ENCODE data around the gene VDAC2.

VDAC2 gene

GRCh38 chr10:75238182-75239095, 27.8 kb downstream of the VDAC2 start:
- H3K36me3 ChIP-seq (ENCODE audit: insufficient read depth, low read length) = no peaks in the 10 kb centered on the region
- H3K4me3 ChIP-seq = peak overlapping the region; percentile 43; the same call in 1 of the 2 replicates
- no peak for DNase-seq (ENCODE audit: low read depth, low spot score)
- no peaks in the 10 kb centered on the region for H3K9me3 ChIP-seq (ENCODE audit: low read depth, low read length)
- peak overlapping the region; percentile 25; the same call in 1 of the 2 replicates for H3K27ac ChIP-seq
- H3K9ac ChIP-seq (ENCODE audit: insufficient read length) = no peak overlapping the region
- no peak for TF ChIP-seq EZH2 (IDR thresholded peaks at IDR 0.05)
- no peak for TF ChIP-seq FOXP2 (optimal IDR thresholded peaks at IDR 0.05; ENCODE audit: control extremely low read depth, extremely low read length, insufficient read depth)
- TF ChIP-seq POLR2AphosphoS5 (IDR thresholded peaks at IDR 0.05; ENCODE audit: borderline replicate concordance, low read depth, low read length) = no peak

DNA sequence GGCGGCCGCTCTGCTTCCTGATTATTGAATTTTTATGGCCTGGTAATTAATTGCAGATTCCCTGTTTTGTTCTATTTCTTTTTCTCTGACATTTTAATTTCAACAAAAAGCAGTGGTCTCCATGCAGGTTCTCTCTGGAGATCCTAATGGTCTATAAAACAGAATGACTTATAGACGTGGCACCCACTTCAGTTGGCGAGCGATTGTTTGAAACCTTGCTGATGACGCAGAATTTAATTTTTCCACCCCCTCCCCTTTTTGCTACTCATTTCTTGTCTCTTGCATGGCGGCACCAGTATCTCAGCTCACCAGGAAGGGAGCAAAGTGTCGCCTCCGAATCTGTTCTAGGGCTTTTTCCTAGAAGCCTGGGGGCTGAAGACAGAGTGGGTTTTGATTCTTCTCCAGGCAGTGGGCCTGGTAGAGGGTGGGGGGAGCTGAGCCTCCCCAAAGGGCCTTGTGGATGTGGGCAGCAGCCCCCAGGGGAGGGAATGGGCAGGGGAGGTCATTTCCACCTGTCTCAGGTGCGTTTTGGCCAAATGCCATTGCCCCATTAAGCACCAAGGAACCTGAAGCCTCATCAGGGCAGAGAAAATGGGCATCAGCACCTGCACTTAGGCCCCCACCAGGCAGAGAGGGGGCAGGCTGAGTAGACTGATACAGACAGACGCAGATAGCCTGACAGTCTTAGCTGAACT, 28.6 kb downstream of the VDAC2 start:
- Histone ChIP-seq H3K9ac (ENCODE audit: insufficient read length) (no peak overlapping the region), H3K27ac (peak overlapping the region; percentile 54; the same call in 1 of the 2 replicates), H3K36me3 (ENCODE audit: insufficient read depth, low read length) (no peaks in the 10 kb centered on the region), H3K9me3 (ENCODE audit: low read depth, low read length) (no peaks in the 10 kb centered on the region), H3K4me3 (peak overlapping the region; percentile 43)
- TF ChIP-seq FOXP2 (optimal IDR thresholded peaks at IDR 0.05; ENCODE audit: control extremely low read depth, extremely low read length, insufficient read depth) (no peak), EZH2 (IDR thresholded peaks at IDR 0.05) (no peak), POLR2AphosphoS5 (IDR thresholded peaks at IDR 0.05; ENCODE audit: borderline replicate concordance, low read depth, low read length) (no peak; the same call in 1 of the 2 replicates)
- DNase-seq (ENCODE audit: low read depth, low spot score) = no peak

DNA sequence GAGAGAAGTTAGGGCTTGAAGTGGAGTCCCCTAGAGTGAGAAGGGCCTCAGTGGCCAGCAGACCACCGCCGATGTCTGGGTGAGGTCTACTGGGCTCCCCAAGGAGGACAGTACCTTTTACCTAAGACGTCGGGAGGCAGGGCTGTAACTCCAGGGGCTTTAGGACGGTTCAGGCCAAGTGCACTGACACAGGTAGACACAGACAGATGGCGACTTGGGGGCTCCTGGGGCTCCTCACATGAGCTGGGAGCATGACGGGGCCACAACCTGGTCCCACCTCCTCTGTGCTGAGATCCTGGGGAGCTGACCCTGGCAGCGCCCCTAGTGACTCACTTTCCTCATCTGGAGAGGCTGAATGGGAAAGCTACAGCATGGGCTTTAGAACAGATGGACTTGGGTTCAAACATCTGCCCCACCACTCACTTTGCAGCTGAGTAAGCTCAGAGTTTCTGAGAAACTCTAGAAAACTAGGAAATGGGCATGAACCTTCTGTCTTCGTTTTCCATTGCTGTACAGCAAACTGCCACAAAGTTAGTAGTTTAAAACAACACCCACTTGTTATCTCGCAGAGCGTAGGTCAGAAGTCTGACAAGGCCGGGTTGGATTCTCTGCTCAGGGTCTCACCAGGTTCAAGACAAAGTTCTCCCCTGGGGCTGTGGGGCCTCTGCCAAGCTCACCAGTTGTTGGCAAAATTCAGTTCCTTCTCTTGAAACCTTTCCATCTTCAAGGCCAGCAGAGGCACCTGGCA, 29.9 kb downstream of the VDAC2 start:
- H3K9me3 ChIP-seq (ENCODE audit: low read depth, low read length) = no peaks in the 10 kb centered on the region
- H3K9ac ChIP-seq (ENCODE audit: insufficient read length) = no peak overlapping the region
- DNase-seq (ENCODE audit: low read depth, low spot score) = no peak
- H3K4me3 ChIP-seq = no peak overlapping the region
- no peaks in the 10 kb centered on the region for H3K36me3 ChIP-seq (ENCODE audit: insufficient read depth, low read length)
- no peak overlapping the region for H3K27ac ChIP-seq
- TF ChIP-seq POLR2AphosphoS5 (IDR thresholded peaks at IDR 0.05; ENCODE audit: borderline replicate concordance, low read depth, low read length) (no peak), FOXP2 (optimal IDR thresholded peaks at IDR 0.05; ENCODE audit: control extremely low read depth, extremely low read length, insufficient read depth) (no peak), EZH2 (IDR thresholded peaks at IDR 0.05) (no peak)

GRCh38 chr10:75243426-75243825, 32.8 kb downstream of the VDAC2 start:
- TF ChIP-seq POLR2AphosphoS5 (IDR thresholded peaks at IDR 0.05; ENCODE audit: borderline replicate concordance, low read depth, low read length) = no peak
- no peak for TF ChIP-seq EZH2 (IDR thresholded peaks at IDR 0.05)
- no peak for TF ChIP-seq FOXP2 (optimal IDR thresholded peaks at IDR 0.05; ENCODE audit: control extremely low read depth, extremely low read length, insufficient read depth)
- Histone ChIP-seq H3K36me3 (ENCODE audit: insufficient read depth, low read length) (no peaks in the 10 kb centered on the region), H3K9ac (ENCODE audit: insufficient read length) (no peak overlapping the region), H3K27ac (no peak overlapping the region), H3K4me3 (no peak overlapping the region), H3K9me3 (ENCODE audit: low read depth, low read length) (no peaks in the 10 kb centered on the region)
- DNase-seq (ENCODE audit: low read depth, low spot score) = no peak

- Histone ChIP-seq H3K9me3 (ENCODE audit: low read depth, low read length) (no peaks in the 10 kb centered on the region), H3K36me3 (ENCODE audit: insufficient read depth, low read length) (no peaks in the 10 kb centered on the region), H3K4me3 (no peak overlapping the region), H3K9ac (ENCODE audit: insufficient read length) (no peak overlapping the region), H3K27ac (no peak overlapping the region)
- no peak for DNase-seq (ENCODE audit: low read depth, low spot score)
- TF ChIP-seq FOXP2 (optimal IDR thresholded peaks at IDR 0.05; ENCODE audit: control extremely low read depth, extremely low read length, insufficient read depth) (no peak), EZH2 (IDR thresholded peaks at IDR 0.05) (no peak), POLR2AphosphoS5 (IDR thresholded peaks at IDR 0.05; ENCODE audit: borderline replicate concordance, low read depth, low read length) (no peak)
Measured at GRCh38 chr10:75244487-75245353, 34.1 kb downstream of the VDAC2 start.

GRCh38 chr10:75245354-75246250, 35.0 kb downstream of the VDAC2 start:
- H3K27ac ChIP-seq = no peak overlapping the region
- H3K9ac ChIP-seq (ENCODE audit: insufficient read length) = no peak overlapping the region
- DNase-seq (ENCODE audit: low read depth, low spot score) = no peak
- no peaks in the 10 kb centered on the region for H3K36me3 ChIP-seq (ENCODE audit: insufficient read depth, low read length)
- H3K4me3 ChIP-seq = no peak overlapping the region
- TF ChIP-seq EZH2 (IDR thresholded peaks at IDR 0.05) (no peak), FOXP2 (optimal IDR thresholded peaks at IDR 0.05; ENCODE audit: control extremely low read depth, extremely low read length, insufficient read depth) (no peak), POLR2AphosphoS5 (IDR thresholded peaks at IDR 0.05; ENCODE audit: borderline replicate concordance, low read depth, low read length) (no peak)
- no peaks in the 10 kb centered on the region for H3K9me3 ChIP-seq (ENCODE audit: low read depth, low read length)
